GM12873 (cell line): ENCODE measurements around the gene PCMTD2.
A peak's percentile ranks its signal among the peaks of the same experiment; 100 is the strongest.

Experiments
- TF ChIP-seq, protein P1 (sequence below): IDR thresholded peaks from 2 replicates; pipeline ENCODE4 v1.5.1; 2012; ENCODE audit warnings: low read depth, mild to moderate bottlenecking, moderate library complexity, low read length, control low read depth; ENCODE audit not compliant: insufficient read depth; ENCODE audit errors: missing control alignments

The PCMTD2 gene

DNA sequence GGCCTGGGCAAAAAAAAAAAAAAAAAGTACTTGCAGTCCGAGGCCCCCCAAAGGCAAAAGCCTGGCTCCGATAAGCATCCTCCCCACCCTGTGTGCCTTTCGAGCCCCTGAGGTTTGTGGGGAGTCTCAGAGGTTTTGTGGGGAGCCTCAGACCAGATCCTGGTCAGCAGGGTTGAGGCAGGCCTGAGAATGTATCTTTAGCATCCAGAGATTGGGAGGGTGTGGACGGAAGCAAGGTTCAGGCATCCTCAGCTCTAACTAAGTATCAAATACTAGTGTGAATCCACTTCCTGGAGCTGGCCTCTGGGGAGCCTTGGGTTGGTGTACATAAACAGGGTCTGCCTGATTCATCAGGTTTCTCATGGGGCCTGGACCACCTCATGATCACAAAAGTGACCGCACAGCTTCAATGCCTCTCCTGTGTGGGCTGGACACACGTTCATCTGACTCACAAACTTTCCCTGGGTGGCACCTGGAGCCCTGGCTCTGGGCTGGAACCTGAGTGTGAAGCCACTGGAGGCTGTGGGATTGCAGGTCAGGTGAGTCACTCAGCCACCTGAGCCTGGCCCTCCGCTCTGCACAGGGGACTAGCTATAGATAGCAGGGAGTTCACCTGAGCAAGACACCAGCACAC is 24.4 kb downstream of the PCMTD2 start:
- TF ChIP-seq, protein P1, sequence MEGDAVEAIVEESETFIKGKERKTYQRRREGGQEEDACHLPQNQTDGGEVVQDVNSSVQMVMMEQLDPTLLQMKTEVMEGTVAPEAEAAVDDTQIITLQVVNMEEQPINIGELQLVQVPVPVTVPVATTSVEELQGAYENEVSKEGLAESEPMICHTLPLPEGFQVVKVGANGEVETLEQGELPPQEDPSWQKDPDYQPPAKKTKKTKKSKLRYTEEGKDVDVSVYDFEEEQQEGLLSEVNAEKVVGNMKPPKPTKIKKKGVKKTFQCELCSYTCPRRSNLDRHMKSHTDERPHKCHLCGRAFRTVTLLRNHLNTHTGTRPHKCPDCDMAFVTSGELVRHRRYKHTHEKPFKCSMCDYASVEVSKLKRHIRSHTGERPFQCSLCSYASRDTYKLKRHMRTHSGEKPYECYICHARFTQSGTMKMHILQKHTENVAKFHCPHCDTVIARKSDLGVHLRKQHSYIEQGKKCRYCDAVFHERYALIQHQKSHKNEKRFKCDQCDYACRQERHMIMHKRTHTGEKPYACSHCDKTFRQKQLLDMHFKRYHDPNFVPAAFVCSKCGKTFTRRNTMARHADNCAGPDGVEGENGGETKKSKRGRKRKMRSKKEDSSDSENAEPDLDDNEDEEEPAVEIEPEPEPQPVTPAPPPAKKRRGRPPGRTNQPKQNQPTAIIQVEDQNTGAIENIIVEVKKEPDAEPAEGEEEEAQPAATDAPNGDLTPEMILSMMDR: no peak

DNA sequence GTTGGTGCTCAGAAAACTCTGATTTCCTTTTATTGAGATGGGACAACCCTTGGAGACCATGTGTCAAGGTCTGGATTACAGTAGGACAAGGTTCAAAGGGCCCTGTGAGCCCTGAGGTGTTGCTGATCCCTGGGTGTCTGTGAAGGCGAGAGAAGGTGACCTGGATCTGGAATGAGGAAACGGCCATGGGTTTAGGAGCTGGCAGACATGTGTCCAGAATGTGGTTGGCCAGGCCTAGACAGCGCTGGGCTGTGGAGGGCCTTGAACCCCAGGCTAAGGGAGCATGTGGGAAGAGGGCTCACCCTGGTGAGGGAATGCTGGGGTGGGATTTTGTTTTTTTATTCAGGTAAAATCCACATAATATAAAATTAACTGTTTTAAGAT is 24.9 kb downstream of the PCMTD2 start:
- TF ChIP-seq, protein P1: no peak

DNA sequence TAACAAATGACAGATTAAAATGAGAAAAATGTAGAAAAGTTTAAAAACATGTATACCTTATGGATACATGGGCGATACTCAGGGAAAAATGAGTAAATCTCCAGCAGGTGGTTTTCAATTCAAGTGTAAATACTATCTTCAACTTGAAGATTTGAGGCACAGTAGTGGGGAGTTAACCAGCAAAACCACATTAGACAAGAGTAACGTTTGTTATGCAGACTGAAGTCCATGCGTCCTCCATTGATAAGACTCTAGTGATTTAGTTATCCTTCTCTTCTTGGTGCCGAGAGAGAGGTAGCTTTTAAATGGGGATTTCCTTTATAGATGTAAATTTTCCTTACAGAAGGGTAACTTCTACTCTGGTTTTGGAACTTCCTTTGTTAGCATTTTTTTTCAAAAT is 28.1 kb downstream of the PCMTD2 start:
- TF ChIP-seq, protein P1: no peak

DNA sequence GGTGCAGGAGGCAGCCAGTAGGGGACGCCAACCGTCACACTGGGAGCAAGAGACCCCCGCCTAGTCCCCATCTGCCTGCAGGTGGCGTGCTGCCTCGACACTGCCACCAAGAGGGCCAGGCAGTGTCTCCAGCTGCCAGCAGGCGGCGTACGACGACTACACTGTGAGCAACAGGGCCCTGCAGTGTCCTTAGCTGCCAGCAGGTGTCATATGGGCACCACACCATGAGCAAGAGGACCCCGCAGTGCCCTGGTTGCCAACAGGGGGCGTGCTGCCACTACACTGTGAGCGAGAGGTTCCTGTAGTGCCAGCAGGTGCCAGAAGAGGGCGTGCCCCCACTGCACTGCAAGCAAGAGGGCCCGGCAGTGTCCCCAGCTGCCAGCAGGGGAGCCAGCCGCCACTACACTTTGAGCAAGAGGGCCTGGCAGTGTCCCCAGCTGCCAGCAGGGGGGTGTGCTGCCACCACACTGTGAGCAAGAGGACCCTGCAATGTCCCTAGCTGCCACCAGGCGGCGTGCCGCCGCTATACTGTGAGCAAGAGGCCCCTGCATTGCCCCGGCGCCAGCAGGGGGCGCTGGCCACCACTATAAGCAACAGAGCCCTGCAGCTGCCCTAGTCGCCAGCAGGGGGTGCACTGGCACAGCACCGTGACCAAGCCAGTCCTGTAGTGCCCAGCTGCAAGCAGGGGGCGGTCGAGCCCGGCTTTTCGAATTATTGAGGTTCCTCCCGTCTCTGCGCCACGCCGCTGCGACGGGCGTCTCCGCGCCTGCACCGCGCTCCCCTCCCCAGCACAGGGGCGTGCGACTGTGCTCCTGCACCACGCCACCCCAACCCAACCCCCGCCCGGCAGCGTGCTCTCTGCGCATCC is 30.3 kb downstream of the PCMTD2 start:
- TF ChIP-seq, protein P1: peak; percentile 95
